Measurements from ENCODE around the gene USP20. TPM values are rescaled to one million over a fixed set of nuclear protein-coding genes. Genes with fewer than 3 reads are reported as not detected.

The USP20 gene
- total RNA-seq, 3 donors from 2014 or later (not counting 1 experiment from before 2014, with no cell fraction given), result 66.8 to 86.1 (median 80.3) TPM

GRCh38 chr9:129900263-129901027 is 65.2 kb downstream of the USP20 start:
- no peaks in the 10 kb centered on the region for H3K27me3 ChIP-seq (ENCODE audit: control insufficient read depth, insufficient read depth, low read length)
- Mint-ChIP-seq H3K4me1 (peaks cover 15 to 35% of the 10 kb centered on the region in 2 donors), H3K27me3 (ENCODE audit: low read depth in 2 of 2) (no peaks in the 10 kb centered on the region), H3K36me3 (peaks cover 15% of the 10 kb centered on the region), H3K9me3 (no peaks in the 10 kb centered on the region), H3K27ac (peak overlapping the region in 1 of 2 donors; percentile 46), H3K4me3 (no peak overlapping the region)
- H3K4me1 ChIP-seq (ENCODE audit: control insufficient read depth, insufficient read depth, low read length), result no peaks in the 10 kb centered on the region
- no peak for TF ChIP-seq CTCF (IDR thresholded peaks at IDR 0.05)
- DNase-seq (no peak), ATAC-seq (no peak)
- 93% methylated on average over 20 of the region's 20 CpGs for WGBS (ENCODE audit: insufficient coverage)
- peak overlapping the region; percentile 4 for H3K27ac ChIP-seq (ENCODE audit: low read length)
- no peak overlapping the region for H3K4me3 ChIP-seq (ENCODE audit: low read length)
- intact Hi-C loops (cut with micrococcal nuclease), result no loop called here
- peaks cover 71% of the 10 kb centered on the region for H3K36me3 ChIP-seq (ENCODE audit: control insufficient read depth, insufficient read depth, low read length)
- no peaks in the 10 kb centered on the region for H3K9me3 ChIP-seq (ENCODE audit: control insufficient read depth, insufficient read depth, low read length)

- 94% methylated on average over 8 of the region's 9 CpGs for WGBS (ENCODE audit: insufficient coverage)
- TF ChIP-seq CTCF (IDR thresholded peaks at IDR 0.05), result no peak
- no peak overlapping the region for H3K27ac ChIP-seq (ENCODE audit: low read length)
- H3K27me3 ChIP-seq (ENCODE audit: control insufficient read depth, insufficient read depth, low read length), result no peaks in the 10 kb centered on the region
- H3K4me3 Mint-ChIP-seq, result no peak overlapping the region
- ATAC-seq (no peak), DNase-seq (no peak)
- no peak overlapping the region for H3K4me3 ChIP-seq (ENCODE audit: low read length)
- no peaks in the 10 kb centered on the region for H3K9me3 ChIP-seq (ENCODE audit: control insufficient read depth, insufficient read depth, low read length)
- peaks cover 70% of the 10 kb centered on the region for H3K36me3 ChIP-seq (ENCODE audit: control insufficient read depth, insufficient read depth, low read length)
- intact Hi-C loops (cut with micrococcal nuclease), result no loop called here
- H3K27ac Mint-ChIP-seq, result peak overlapping the region; percentile 9 to 29
- no peaks in the 10 kb centered on the region for H3K4me1 ChIP-seq (ENCODE audit: control insufficient read depth, insufficient read depth, low read length)
- peaks cover 1 to 21% of the 10 kb centered on the region in 2 donors for H3K4me1 Mint-ChIP-seq
- H3K9me3 Mint-ChIP-seq, result no peaks in the 10 kb centered on the region
- H3K36me3 Mint-ChIP-seq, result peaks cover 27% of the 10 kb centered on the region
- no peaks in the 10 kb centered on the region for H3K27me3 Mint-ChIP-seq (ENCODE audit: low read depth in 2 of 2)
Observed at GRCh38 chr9:129901993-129902739, 66.9 kb downstream of the USP20 start.

- no peak overlapping the region for H3K4me3 ChIP-seq (ENCODE audit: low read length)
- no peaks in the 10 kb centered on the region for H3K4me1 ChIP-seq (ENCODE audit: control insufficient read depth, insufficient read depth, low read length)
- DNase-seq (no peak), ATAC-seq (no peak)
- Mint-ChIP-seq H3K4me3 (no peak overlapping the region), H3K27ac (peak overlapping the region in 1 of 2 donors; percentile 29), H3K27me3 (ENCODE audit: low read depth in 2 of 2) (no peaks in the 10 kb centered on the region), H3K36me3 (peaks cover 29% of the 10 kb centered on the region), H3K9me3 (no peaks in the 10 kb centered on the region), H3K4me1 (peaks cover 0 to 17% of the 10 kb centered on the region in 2 donors)
- H3K27me3 ChIP-seq (ENCODE audit: control insufficient read depth, insufficient read depth, low read length), result no peaks in the 10 kb centered on the region
- intact Hi-C loops (cut with micrococcal nuclease), result no loop called here
- TF ChIP-seq CTCF (IDR thresholded peaks at IDR 0.05), result no peak
- 91% methylated on average over 8 of the region's 8 CpGs for WGBS (ENCODE audit: insufficient coverage)
- H3K36me3 ChIP-seq (ENCODE audit: control insufficient read depth, insufficient read depth, low read length), result peaks cover 74% of the 10 kb centered on the region
- no peak overlapping the region for H3K27ac ChIP-seq (ENCODE audit: low read length)
- no peaks in the 10 kb centered on the region for H3K9me3 ChIP-seq (ENCODE audit: control insufficient read depth, insufficient read depth, low read length)
Observed at GRCh38 chr9:129902740-129903134, 67.5 kb downstream of the USP20 start.

Measured in natural killer cell (primary cell).